Ishikawa (cell line): ENCODE results near the gene C10orf120.

Experiments
- CEBPB ChIP-seq: IDR thresholded peaks from 2 replicates; pipeline ENCODE4 v1.6.1; 2012
- EP300 ChIP-seq: IDR thresholded peaks from 2 replicates; pipeline ENCODE4 v1.6.1; 2012; ENCODE audit warnings: borderline replicate concordance
- FOXM1 ChIP-seq: IDR thresholded peaks from 2 replicates; pipeline ENCODE4 v1.6.1; 2012; ENCODE audit warnings: low read depth, borderline replicate concordance
- NFIC ChIP-seq: IDR thresholded peaks from 2 replicates; pipeline ENCODE4 v1.6.1; 2012
- TAF1 ChIP-seq: IDR thresholded peaks from 2 replicates; pipeline ENCODE4 v1.6.1; 2012; ENCODE audit warnings: low read depth, mild to moderate bottlenecking
- TCF12 ChIP-seq: IDR thresholded peaks from 2 replicates; pipeline ENCODE4 v1.6.1; 2012; ENCODE audit warnings: low read depth
- TF ChIP-seq, protein P1 (sequence below): IDR thresholded peaks from 2 replicates; pipeline ENCODE4 v1.6.1; 2012

DNA sequence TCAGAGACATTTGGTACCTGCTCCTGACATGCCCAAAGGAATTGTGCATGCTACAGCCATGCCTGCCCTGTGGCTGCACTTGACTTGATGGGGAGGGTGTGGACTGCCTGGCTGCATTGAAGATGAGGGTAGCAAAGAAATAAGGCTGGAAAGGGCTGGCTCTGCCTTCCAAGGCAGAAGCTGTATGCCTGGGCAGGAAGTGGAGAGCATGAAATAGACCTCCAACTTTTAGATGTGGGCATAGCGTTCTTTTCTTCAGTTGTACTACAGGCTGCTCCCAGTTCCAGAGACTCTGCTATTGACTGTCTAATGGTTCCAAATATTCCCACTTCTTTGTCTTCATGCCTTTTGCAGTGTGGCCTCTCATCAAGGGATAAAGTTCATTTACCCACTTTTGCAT is 3.0 kb downstream of the C10orf120 start:
- TF ChIP-seq CEBPB, result no peak
- no peak for TF ChIP-seq TAF1
- no peak for TF ChIP-seq NFIC
- TF ChIP-seq EP300, result no peak
- TF ChIP-seq, protein P1, sequence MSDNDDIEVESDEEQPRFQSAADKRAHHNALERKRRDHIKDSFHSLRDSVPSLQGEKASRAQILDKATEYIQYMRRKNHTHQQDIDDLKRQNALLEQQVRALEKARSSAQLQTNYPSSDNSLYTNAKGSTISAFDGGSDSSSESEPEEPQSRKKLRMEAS, result no peak
- no peak for TF ChIP-seq TCF12
- TF ChIP-seq FOXM1, result no peak
